Large intestine (tissue), 3 donors: ENCODE data around the gene MAB21L3. TPM values are rescaled to one million over a fixed set of nuclear protein-coding genes. Genes with fewer than 3 reads are reported as not detected.
A peak's percentile ranks its signal among the peaks of the same experiment; 100 is the strongest.

Source experiments
- DNase-seq, 2 donors: peaks; one replicate each; pipeline versions ENCODE4 v3.0.0 to v3.0.0-alpha.2; 2013
- H3K27ac ChIP-seq: one replicate; pipeline ENCODE4 v1.5.1; 2013; ENCODE audit warnings: low read length
- H3K27me3 ChIP-seq: 2 replicates; pipeline ENCODE4 v1.6.1; 2013; ENCODE audit warnings: low read length; ENCODE audit not compliant: control insufficient read depth, insufficient read depth
- H3K36me3 ChIP-seq: 2 replicates; pipeline ENCODE4 v1.6.1; 2013; ENCODE audit warnings: low read length; ENCODE audit not compliant: control insufficient read depth, insufficient read depth
- H3K4me1 ChIP-seq: one replicate; pipeline ENCODE4 v1.6.1; 2013; ENCODE audit warnings: low read length; ENCODE audit not compliant: control insufficient read depth, insufficient read depth
- H3K4me3 ChIP-seq: one replicate; pipeline ENCODE4 v1.5.1; 2013; ENCODE audit warnings: low read length
- H3K9me3 ChIP-seq: one replicate; pipeline ENCODE4 v1.6.1; 2013; ENCODE audit warnings: mild to moderate bottlenecking, low read depth, low read length, moderate library complexity; ENCODE audit not compliant: control insufficient read depth
- WGBS: methylation state at CpG from one replicate; pipeline ENCODE4 v1.1.5; 2013; ENCODE audit warnings: low lambda C conversion rate; ENCODE audit not compliant: insufficient coverage; 5-methylcytosine and 5-hydroxymethylcytosine counted together
- polyA plus RNA-seq: library from polyadenylated mRNA; unstranded; fragments of 120-200 nt; gene quantifications from one replicate; pipeline ENCODE4 v1.2.1, GENCODE V29; 2013

MAB21L3 gene
- polyA plus RNA-seq, 1 donor, result 0.55 TPM

DNA sequence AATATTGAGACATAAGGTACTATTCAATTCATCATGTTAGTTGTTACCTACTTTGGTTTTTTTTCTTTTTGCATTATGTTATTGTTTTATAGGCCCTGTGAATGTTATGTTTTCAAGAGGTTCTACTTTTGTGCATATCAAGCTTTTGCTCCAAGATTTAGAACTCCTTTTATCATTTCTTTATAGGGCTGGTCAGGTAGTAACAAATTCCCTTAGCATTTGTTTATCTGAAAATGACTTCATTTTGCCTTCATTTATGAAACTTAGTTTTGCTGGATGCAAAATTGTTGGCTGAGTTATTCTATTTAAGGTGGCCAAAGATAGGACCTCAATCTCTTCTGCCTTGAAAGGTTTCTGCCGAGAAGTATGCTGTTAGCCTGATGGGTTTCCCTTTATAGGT lies 21.3 kb upstream of the MAB21L3 start:
- no CpG with 5 or more reads among the region's 1 CpG for WGBS
- H3K27ac ChIP-seq, result no peak overlapping the region
- no peak overlapping the region for H3K4me3 ChIP-seq
- no peaks in the 10 kb centered on the region for H3K4me1 ChIP-seq
- no peaks in the 10 kb centered on the region for H3K27me3 ChIP-seq
- no peak for DNase-seq
- H3K36me3 ChIP-seq, result no peaks in the 10 kb centered on the region
- peaks cover 7% of the 10 kb centered on the region for H3K9me3 ChIP-seq

- no CpG with 5 or more reads among the region's 1 CpG for WGBS
- Histone ChIP-seq H3K4me3 (no peak overlapping the region), H3K9me3 (peaks cover 11% of the 10 kb centered on the region), H3K36me3 (no peaks in the 10 kb centered on the region), H3K27ac (no peak overlapping the region), H3K27me3 (no peaks in the 10 kb centered on the region), H3K4me1 (no peaks in the 10 kb centered on the region)
- no peak for DNase-seq
These were observed 20.1 kb upstream of the MAB21L3 start for GRCh38 chr1:116091083-116091482.

GRCh38 chr1:116092752-116093489 lies 18.3 kb upstream of the MAB21L3 start:
- no peak overlapping the region for H3K27ac ChIP-seq
- no peak for DNase-seq
- H3K36me3 ChIP-seq, result no peaks in the 10 kb centered on the region
- no peaks in the 10 kb centered on the region for H3K27me3 ChIP-seq
- peaks cover 11% of the 10 kb centered on the region for H3K9me3 ChIP-seq
- H3K4me1 ChIP-seq, result no peaks in the 10 kb centered on the region
- H3K4me3 ChIP-seq, result no peak overlapping the region
- no CpG with 5 or more reads among the region's 3 CpGs for WGBS

DNA sequence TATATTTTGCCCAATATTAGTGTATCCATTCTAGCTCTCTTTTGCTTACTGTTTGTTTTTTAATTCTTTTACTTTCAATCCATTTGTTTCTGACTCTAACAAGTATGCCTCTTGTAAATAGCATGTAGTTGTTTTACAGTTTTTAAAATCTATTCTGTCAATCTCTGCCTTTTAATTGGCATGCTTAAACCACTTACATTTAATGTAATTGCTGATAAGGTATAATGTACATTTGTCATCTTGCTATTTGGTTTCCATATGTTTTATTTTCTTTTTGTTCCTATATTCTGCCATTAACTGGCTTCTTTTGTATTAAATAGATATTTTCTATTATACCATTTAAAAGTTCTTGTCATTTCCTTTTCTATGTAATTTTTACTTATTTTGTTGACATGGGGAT lies 16.2 kb upstream of the MAB21L3 start:
- Histone ChIP-seq H3K36me3 (no peaks in the 10 kb centered on the region), H3K27ac (no peak overlapping the region), H3K4me3 (no peak overlapping the region), H3K27me3 (no peaks in the 10 kb centered on the region), H3K4me1 (no peaks in the 10 kb centered on the region), H3K9me3 (peaks cover 5% of the 10 kb centered on the region)
- no peak for DNase-seq

DNA sequence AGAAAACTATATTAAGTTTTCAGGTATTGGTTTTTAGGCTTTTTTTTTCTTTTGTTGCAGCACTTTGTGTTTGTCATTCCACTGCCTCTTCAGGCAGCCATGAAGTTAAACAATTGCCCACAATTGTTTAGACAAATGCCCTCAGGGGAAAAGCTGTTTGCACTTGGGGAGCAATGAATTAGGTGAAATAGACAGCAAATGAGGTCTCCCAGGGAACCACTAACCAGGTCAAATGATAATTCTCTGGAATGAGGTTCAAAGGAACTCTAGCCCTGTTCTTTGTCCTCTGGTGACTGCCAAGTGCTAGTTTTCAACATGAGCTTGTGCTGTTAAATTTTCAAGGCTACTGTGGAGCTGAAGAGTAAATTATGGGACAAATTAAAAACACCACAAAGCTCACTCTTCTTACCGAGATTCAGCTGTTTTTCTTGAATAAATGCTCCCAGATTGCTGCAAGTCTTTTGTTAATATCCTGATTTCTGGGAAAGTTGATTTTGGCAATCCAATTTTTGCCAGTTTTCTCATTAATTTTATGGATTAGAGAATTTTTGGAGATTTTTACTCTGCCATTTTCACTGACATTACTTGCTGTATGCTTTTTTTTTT lies 15.1 kb upstream of the MAB21L3 start:
- no peak for DNase-seq
- Histone ChIP-seq H3K9me3 (peaks cover 5% of the 10 kb centered on the region), H3K36me3 (no peaks in the 10 kb centered on the region), H3K4me1 (no peaks in the 10 kb centered on the region), H3K27me3 (no peaks in the 10 kb centered on the region), H3K4me3 (no peak overlapping the region), H3K27ac (no peak overlapping the region)
- WGBS, result no CpG with 5 or more reads among the region's 1 CpG

GRCh38 chr1:116097626-116098025 lies 13.6 kb upstream of the MAB21L3 start:
- Histone ChIP-seq H3K27ac (no peak overlapping the region), H3K36me3 (no peaks in the 10 kb centered on the region), H3K4me1 (no peaks in the 10 kb centered on the region), H3K27me3 (no peaks in the 10 kb centered on the region), H3K9me3 (peaks cover 5% of the 10 kb centered on the region), H3K4me3 (no peak overlapping the region)
- no CpG with 5 or more reads among the region's 1 CpG for WGBS
- no peak for DNase-seq

GRCh38 chr1:116099379-116099778 lies 11.8 kb upstream of the MAB21L3 start:
- Histone ChIP-seq H3K4me3 (no peak overlapping the region), H3K27ac (no peak overlapping the region), H3K36me3 (no peaks in the 10 kb centered on the region), H3K4me1 (peaks cover under 1% of the 10 kb centered on the region), H3K27me3 (no peaks in the 10 kb centered on the region), H3K9me3 (peaks cover 5% of the 10 kb centered on the region)
- WGBS, result 80% methylated on average over 3 of the region's 4 CpGs
- peak in 1 of 2 donors; percentile 37 for DNase-seq

DNA sequence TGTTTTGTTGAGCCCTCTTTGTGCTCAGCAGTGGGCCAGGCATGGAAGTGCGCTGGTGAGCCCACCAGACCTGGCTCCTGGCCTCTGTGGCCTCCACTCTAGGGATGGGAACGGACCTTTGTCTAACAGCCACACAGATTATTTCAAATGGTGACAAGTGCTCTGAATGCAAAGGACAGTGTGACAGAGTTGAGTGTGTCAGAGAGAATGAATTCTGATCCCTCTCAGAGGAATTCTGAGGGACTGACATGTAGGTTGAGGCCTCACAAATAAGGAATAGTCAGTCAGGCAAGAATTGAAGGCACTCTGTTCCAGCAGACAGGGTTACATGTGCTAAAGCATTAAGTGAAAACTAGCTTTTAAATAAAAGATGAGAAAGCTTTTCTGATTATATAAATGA lies 11.3 kb upstream of the MAB21L3 start:
- Histone ChIP-seq H3K27ac (no peak overlapping the region), H3K27me3 (no peaks in the 10 kb centered on the region), H3K36me3 (no peaks in the 10 kb centered on the region), H3K9me3 (peaks cover 5% of the 10 kb centered on the region), H3K4me1 (peaks cover 4% of the 10 kb centered on the region), H3K4me3 (no peak overlapping the region)
- no peak for DNase-seq
- WGBS, result no CpG with 5 or more reads among the region's 2 CpGs

DNA sequence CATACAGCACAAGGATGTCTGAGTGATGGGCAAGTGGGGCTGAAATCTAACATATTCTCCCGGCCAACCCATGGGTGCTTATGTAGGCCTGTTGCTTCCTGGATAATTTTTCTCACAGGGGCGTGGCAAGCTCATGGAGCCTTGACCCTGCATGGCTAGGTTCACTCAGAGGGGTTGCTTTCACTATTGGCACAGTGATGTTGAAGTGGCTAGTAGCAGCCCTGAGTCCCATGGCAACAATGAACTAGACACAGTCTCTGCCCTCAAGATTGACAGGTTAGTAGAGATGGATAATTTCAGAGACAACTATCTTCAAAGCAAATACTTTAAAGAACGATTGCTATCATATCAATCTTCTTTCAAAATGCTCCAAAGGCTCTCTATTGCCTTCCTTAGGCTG lies 6.5 kb upstream of the MAB21L3 start:
- no peaks in the 10 kb centered on the region for H3K9me3 ChIP-seq
- no peak overlapping the region for H3K27ac ChIP-seq
- H3K27me3 ChIP-seq, result no peaks in the 10 kb centered on the region
- H3K36me3 ChIP-seq, result no peaks in the 10 kb centered on the region
- no CpG with 5 or more reads among the region's 3 CpGs for whole genome bisulfite sequencing
- peaks cover 4% of the 10 kb centered on the region for H3K4me1 ChIP-seq
- H3K4me3 ChIP-seq, result no peak overlapping the region
- peak in 1 of 2 donors; percentile 38 for DNase-seq

DNA sequence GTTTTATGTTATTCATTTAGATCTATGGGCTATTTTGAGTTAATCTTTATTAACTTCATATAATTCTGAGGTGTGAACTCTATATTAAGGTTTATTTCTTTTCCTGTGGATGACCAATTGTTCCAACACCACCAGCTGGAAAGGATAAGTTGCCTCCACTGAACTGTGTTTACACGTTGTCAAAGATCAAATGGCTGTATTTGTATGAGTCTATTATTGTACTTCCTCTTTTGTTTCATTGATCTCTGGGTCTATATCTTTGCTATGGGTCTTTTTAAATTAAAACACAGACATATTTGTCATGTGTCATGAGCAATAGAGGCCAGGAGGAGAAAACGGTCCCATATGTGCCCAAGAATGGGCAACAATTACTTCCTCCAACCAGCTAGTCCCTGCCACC lies 5.2 kb upstream of the MAB21L3 start:
- H3K27ac ChIP-seq, result no peak overlapping the region
- no peaks in the 10 kb centered on the region for H3K27me3 ChIP-seq
- 60% methylated on average over 1 of the region's 2 CpGs for WGBS
- H3K36me3 ChIP-seq, result no peaks in the 10 kb centered on the region
- H3K9me3 ChIP-seq, result no peaks in the 10 kb centered on the region
- peaks cover 14% of the 10 kb centered on the region for H3K4me1 ChIP-seq
- no peak for DNase-seq
- H3K4me3 ChIP-seq, result no peak overlapping the region

DNA sequence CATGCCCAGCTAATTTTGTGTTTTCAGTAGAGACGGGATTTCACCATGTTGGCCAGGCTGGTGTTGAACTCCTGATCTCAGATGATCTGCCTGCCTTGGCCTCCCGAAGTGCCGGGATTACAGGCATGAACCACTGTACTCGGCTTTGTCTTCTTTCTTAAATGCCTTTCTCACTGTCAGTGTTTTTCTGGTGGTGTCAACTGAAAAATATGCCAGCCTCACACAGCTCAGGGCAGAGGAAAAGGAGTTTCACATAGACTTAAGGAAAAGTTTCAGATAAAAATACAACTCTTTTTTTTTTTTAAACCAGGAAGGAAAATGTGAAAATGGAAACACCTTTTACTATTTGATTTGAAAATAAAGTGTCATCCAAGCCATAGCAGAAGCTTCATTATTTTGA lies 4.6 kb upstream of the MAB21L3 start:
- no CpG with 5 or more reads among the region's 4 CpGs for WGBS
- no peaks in the 10 kb centered on the region for H3K27me3 ChIP-seq

More for the DNA sequence above, 4.6 kb upstream of the MAB21L3 start:
- H3K36me3 ChIP-seq, result no peaks in the 10 kb centered on the region
- no peaks in the 10 kb centered on the region for H3K9me3 ChIP-seq
- no peak overlapping the region for H3K4me3 ChIP-seq
- peaks cover 18% of the 10 kb centered on the region for H3K4me1 ChIP-seq
- H3K27ac ChIP-seq, result no peak overlapping the region
- DNase-seq, result no peak
